GM21367 (cell line): Measurements from ENCODE around the gene SAMD4A.

ENCODE experiments used
- ATAC-seq: cut with Tn5 transposase; IDR thresholded peaks from one replicate; pipeline ENCODE4 v1.9.1; 2021; ENCODE audit not compliant: unreplicated experiment

Gene SAMD4A

GRCh38 chr14:54815016-54815415 is 248.1 kb downstream of the SAMD4A start:
- no peak for ATAC-seq

- ATAC-seq: no peak
Measured at GRCh38 chr14:54815515-54815914, 248.6 kb downstream of the SAMD4A start.

- ATAC-seq: no peak
Measured at GRCh38 chr14:54816450-54816849, 249.5 kb downstream of the SAMD4A start.

GRCh38 chr14:54817506-54817905 is 250.6 kb downstream of the SAMD4A start:
- no peak for ATAC-seq

GRCh38 chr14:54818201-54819133 is 251.5 kb downstream of the SAMD4A start:
- no peak for ATAC-seq

- ATAC-seq: no peak
Measured at GRCh38 chr14:54822685-54823084, 255.8 kb downstream of the SAMD4A start.

GRCh38 chr14:54823757-54824549 is 257.0 kb downstream of the SAMD4A start:
- ATAC-seq: no peak

GRCh38 chr14:54828037-54828436 is 261.1 kb downstream of the SAMD4A start:
- no peak for ATAC-seq

- no peak for ATAC-seq
Measured at GRCh38 chr14:54829486-54830224, 262.7 kb downstream of the SAMD4A start.

GRCh38 chr14:54830650-54831049 is 263.7 kb downstream of the SAMD4A start:
- ATAC-seq: no peak

- ATAC-seq: no peak
Measured at GRCh38 chr14:54834081-54834480, 267.2 kb downstream of the SAMD4A start.

GRCh38 chr14:54834727-54835126 is 267.8 kb downstream of the SAMD4A start:
- ATAC-seq: no peak

GRCh38 chr14:54836231-54836630 is 269.3 kb downstream of the SAMD4A start:
- ATAC-seq: no peak

GRCh38 chr14:54837508-54838149 is 270.7 kb downstream of the SAMD4A start:
- ATAC-seq: no peak

GRCh38 chr14:54838931-54839512 is 272.1 kb downstream of the SAMD4A start:
- no peak for ATAC-seq

- ATAC-seq: no peak
Measured at GRCh38 chr14:54839701-54840119, 272.8 kb downstream of the SAMD4A start.

- no peak for ATAC-seq
Measured at GRCh38 chr14:54840336-54840735, 273.4 kb downstream of the SAMD4A start.

GRCh38 chr14:54840798-54841197 is 273.9 kb downstream of the SAMD4A start:
- ATAC-seq: no peak
